Left renal pelvis (tissue), 4 donors: Measurements from ENCODE around the gene MUSTN1. TPM values are rescaled to one million over a fixed set of nuclear protein-coding genes. Genes with fewer than 3 reads are reported as not detected.

Experiments used
- DNase-seq, 4 donors: peaks; one replicate each; pipeline ENCODE4 v3.0.0-alpha.2; 2013; ENCODE audit warnings: low read depth in 4 of 4, low spot score in 3 of 4
- polyA plus RNA-seq, 4 donors: library from polyadenylated mRNA; unstranded; fragments of 120-200 nt; gene quantifications; one replicate each; pipeline ENCODE4 v1.2.1, GENCODE V29; 2013; ENCODE audit not compliant: insufficient read length in 4 of 4

The MUSTN1 gene
- polyA plus RNA-seq, 4 donors, result 0.34 to 1.7 (median 0.45) TPM; not detected in 1

DNA sequence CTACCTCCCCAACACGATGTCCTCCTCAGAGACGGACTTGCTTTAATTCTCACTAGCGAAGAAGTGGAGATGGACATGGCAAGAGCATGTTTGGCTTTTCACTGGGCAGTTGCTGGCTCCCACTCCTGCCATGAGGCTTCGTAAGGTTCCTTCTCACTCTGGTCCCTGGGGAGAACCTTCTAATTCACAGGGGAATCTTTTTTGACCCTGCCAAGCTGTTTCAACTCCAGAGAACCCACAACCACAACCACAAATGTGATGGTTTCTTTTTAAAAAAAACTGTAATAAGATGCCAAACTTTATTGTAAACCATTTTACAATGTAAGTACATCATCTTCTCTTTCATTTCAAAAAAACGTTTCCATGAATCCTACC is 1.6 kb upstream of the MUSTN1 start:
- no peak for DNase-seq

DNA sequence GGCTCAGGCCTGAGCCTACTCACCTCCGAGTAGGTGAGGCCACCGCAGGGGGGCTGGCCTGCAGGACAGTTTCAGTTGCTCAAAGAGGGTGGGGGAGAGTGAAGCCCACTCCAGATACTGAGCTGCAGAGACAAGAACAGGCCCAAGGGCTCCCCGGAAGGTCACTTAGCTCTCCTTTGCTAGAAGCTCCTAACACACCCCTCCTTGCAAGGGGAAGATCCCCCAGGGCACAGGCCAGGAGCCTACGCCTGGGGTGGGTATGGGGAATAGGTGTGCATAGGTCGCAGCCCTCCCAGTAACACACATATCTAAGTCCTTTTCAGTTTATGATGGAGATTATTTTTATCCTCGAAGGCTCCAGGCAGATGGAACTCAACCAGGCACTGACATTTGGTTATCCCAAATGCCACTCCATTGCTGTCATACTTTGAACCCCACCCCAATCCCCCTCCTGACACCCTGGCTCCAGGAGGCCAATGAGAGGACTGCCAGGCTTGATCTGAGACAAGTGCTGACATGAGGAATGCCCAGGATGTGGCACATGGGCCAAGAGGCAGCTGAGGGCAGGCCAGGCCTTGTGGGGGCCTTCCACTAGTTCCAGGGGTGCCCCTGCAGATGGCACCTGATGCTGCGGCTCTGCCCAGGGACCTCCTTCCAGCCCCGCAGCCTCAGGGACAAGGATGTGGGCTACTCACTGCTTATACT is 1.1 kb upstream of the MUSTN1 start:
- DNase-seq, result no peak

DNA sequence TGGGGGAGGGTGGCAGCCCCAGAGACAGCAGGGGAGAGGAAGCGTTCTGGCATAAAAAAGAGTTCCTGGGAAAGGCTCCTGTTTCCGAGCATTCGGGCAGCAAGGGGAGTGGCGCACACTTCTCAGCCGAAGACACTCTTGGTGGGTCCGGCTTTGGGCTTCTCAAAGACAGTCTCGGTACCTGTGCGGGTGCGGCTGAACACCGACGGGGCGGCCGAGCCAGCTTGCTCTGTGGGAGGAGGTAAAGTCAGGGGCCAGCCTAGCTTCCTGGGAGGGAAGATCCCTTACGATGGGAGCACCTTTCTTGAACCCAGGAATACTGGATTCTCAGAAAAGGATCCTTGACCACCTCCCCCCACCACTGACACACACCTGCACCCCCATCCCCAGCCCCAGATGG is 1.6 kb downstream of the MUSTN1 start:
- no peak for DNase-seq

DNA sequence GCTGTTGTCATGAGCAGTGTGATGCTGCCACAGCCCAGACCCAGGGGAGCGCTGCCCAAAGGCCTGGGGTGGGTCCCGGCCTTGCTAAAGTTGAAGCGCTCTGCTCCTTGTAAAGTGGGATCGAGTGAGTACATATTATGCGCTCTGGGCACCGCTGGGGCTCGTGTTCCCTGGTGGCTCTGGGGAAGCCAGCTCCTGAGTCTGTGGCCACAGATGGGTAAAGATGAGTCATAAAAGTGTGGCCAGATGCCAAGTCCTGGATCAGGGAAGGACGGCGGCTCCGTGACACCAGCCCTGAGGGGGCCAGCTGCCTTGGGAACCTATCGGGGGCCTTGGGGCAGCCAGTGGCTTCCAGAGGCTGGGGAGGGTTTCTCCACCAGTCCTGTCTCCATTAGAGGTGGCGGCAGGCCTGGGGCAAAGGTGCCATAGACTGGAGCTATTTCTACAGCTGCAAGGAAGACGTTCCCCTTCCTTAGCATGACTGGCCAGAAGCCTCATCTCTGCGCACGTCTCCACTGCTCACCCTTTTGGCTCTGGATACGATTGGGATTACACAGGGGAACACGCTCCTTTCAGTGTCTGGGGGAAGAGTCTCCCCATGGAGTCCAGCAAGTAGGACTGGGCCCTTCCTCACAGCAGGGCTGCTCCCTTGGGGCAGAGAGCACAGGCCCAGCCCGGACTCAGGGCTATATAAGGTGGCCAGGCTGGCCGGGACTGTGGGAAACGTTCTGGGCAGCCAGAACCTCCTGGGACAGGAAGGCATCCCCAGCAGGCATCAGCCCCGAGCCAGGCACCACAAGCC is 3.1 kb downstream of the MUSTN1 start:
- no peak for DNase-seq

DNA sequence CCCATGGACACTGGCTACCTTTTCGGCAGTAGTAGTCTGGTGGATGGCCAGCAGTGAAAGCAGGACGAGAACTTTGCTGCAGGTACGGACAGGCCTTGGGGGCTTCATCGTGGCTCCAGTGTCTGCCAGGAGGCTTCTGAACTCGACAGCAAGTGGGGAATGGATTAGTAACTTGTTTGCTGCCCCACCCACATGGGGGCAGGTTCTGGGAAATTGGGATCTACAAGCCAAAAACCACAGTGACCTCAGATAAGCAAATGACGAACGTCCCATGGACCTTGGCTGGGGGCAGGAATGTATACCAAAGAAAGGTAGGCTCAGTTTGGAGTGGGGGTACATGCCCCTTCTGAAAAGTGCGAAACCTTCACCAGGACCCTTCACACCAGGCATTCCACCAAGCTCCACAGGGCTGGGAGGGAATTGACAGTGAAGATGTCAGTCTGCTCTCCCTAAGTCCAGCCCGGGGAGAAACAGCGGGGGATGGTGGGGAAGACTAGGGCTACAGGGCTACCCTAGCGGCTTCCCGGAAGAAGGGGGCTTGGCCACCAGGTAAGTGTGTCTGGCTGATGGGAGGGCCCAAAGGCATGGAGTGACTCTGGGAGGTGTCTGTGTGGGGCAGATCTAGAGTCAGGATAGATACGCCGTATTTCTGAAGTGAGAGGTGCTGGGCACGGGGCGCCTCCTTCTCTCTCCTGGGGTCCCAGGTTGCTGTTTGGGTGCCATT is 4.1 kb downstream of the MUSTN1 start, which contains the start of gene ITIH4:
ITIH4 (minus strand) TSS at position 138 of the 724 bp plus-strand sequence; CDS start at position 108, 30 bp downstream.
- no peak for DNase-seq

DNA sequence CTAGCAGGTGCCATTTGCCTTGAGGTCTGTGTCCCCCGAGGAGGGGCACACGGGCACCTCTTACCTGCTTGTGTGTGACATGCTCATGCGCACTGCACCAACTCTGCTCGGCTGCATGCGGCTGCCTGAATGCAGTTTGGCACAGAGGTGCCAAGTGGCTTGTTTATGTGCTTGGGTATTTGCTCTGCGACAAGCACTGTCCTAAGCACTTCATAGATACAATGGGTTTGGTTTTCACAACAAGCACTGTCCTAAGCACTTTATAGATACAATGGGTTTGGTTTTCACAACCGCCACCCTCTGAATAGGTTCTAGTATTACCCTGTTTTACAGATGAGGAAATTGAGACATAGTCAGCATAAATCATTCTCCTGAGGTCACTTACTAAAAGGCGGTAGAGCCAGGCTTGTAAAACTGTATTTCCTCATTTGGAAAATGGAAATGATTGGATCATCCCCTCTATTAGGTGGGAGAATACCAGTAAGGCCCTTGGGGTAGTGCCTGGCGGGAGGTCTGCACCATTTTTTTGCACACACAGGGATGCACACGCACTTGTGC is 4.8 kb downstream of the MUSTN1 start:
- DNase-seq, result no peak

DNA sequence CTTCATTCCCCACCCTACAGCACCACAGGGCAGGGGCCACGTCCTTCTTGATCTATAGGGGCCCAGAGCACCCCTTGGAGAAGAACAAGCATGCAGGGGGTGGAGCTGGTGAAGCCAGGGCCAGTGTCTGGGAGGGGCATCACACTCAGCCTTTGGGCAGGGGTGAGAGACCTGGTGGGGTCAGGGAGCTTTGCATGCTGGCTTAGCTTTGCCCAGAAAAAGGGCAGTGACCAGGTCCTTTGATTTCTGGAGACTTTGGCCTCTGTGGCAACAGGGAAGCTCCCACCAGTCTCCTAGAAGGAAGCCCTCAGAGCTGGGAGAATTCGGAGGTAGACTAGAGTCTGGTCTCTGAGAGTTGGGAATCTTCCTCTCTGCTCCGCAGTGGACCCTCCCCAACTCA is 5.3 kb downstream of the MUSTN1 start:
- no peak for DNase-seq

DNA sequence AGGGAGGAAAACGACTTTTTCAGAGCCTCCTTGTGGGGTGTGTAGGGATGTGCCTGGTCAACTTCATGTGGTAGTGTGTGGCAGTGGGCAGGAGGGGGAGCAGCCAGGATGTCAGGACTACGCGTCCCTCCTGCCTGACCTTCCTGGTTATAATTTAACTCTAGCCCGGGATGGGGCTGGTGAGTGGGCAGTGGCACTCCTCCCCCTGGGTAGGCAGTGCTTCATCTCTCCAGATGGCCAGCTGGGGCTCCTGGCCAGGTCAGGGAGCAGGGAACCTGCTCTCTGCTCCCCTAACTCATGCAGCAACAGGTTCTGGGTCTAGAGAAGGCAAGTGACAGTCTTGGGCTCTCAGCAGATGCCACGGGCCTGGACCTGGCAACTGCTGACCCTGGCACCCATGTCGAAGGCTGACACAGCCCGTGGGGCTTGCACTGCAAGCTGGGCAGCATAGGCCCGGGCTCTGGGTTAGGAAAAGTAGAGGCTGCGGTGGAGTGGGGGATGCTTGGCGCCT is 6.9 kb downstream of the MUSTN1 start:
- DNase-seq, result no peak

DNA sequence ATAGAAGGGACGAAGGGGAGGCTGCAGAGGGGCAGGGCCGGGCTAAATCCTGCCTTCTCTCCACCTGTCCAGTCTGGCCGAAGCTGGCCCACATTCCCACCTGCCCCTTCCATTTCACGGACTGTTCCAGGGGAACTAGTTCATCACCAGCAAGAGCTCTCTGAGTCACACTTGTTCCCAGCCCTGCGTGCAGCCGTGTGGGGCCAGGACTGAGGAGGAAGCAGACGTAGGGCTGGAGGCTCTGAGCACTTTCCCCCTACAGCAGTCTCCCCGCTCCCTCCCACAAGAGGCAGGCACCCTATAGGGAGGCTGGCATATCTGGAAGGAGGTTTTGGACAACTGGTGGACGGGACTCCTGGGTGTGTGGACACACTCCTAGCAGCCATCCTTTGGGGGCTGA is 7.4 kb downstream of the MUSTN1 start:
- DNase-seq, result no peak

DNA sequence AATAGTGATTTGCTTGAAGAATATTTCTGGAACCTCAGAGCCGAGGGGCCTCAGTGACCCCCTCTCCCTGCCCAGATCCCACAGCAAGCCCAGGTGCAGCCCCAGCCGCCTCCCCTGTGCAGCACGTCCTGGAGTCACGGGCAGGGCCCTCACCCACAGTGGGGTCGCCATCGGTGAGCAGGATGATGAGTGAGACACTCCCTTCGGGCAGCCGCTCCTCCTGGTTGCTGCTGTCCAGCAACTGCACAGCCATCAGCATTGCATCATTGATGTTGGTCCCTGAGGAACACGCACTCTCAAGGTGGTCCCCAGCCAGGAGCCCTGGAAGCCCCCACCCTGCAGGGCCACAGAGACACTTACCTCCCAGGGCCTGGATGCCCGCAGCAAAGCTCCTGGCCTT is 10.8 kb downstream of the MUSTN1 start:
- DNase-seq, result no peak

DNA sequence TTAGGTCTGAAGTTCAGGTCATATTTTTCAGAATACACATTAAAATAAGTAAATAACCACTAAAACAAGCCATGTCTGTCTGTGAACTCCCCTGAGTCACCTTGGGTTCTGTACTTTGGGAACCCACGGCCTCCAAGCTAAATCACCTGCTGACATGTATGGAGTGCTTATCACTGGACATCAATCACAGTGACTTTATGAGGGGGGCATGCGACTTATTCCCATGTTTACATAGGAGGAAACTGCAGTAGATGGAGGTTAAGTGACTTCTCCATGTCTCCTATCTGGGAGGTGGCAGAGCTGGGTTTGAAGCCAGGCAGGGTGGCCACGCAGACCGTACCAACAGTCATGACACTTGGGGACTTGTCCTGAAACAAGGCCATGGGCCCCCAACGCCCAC is 12.5 kb downstream of the MUSTN1 start:
- DNase-seq, result no peak

DNA sequence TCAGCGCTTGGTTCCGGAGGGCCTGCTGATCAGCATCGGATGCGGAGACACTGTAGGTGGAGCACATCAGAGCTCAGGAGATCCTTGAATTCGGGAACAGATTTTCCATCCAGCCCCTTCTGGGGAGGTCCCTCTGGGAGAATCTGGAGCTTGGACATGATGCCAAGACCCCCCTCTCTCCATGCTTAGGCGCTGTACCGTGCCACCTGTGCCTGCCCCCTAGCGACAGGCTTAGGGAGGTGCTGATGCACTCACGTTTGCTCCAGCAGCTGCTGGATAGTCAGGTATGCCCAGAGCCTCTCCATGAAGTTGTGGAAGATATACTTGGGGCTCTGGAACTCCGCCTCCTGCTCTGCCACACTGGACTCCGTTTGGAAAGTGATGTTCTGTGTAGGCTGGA is 14.1 kb downstream of the MUSTN1 start:
- DNase-seq, result no peak

DNA sequence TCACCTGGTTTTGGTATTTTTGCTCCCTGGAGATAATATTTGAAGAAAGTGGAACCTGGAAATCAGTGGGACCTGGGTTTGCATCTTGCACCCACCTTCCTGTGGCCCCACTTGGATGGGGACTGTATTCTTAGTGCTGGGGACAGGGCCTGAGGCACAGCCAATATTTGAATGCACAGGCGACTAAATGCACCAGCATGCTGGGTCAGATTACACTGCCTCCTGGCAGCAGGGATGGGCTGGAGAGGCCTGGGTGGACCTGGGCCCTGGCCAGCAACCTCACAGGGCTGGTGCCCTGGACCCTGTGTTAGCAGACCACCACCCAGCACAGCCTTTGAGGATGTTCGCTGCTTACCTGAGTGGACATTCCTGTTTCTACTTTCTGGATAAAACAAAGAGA is 14.9 kb downstream of the MUSTN1 start:
- DNase-seq, result no peak

DNA sequence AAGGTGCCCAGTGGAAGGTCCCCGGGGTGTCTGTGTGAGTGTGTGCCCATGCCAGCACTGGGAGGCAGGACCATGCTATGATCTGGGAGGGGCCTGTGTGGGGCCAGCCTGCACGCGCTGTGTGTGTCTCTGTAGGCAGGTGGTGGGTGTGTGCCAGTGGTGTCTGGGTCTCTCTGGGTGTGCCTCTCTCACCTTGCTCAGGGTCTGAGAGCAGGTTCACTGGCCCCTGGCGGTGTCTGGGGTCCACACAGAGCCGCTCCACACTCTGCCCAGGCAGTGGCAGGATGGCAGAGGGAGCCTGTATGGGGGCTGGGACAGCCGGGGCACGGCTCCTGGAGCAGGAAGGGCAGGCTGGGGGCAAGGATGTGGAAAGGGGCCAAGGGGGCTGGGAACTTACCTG is 17.0 kb downstream of the MUSTN1 start:
- DNase-seq, result no peak

DNA sequence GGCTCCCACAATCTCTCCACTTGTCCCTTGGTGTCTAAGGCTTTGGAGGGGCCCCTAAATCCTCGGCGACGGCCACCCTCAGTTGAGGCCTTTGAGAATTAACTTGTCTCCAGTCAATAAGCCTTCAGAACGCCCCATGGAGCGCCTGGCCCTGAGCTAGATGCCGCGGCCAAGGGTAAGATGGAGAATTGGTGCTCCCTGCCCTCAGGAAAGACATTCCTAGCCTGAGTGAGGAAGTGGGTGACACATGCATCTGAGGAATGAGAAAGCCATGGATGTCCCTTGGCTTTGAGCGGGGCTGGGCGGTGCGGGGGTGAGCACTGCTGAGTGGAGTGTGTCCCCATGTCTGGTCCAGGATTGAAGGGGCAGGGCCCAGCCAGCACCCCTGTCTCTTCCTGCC is 17.6 kb downstream of the MUSTN1 start:
- DNase-seq, result no peak

DNA sequence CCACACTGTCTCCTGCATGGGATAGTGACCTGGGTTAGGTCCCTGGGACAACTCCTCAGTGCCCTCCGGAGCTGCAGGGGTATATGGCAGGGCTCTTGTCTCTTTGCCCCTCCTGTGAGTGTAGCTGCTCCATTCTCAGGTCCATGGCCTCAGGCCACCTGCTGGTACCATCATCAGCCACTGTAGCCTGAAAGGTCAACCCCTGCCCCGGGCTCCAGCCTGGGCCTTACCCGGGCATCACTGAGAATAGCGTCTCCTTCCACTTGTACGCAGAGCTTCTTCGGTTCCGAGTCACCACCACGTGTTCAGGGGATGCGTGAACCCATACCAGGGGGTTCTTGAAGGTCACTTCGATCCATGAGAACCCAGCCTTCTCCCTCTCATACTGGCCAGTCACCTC is 18.2 kb downstream of the MUSTN1 start:
- DNase-seq, result no peak

DNA sequence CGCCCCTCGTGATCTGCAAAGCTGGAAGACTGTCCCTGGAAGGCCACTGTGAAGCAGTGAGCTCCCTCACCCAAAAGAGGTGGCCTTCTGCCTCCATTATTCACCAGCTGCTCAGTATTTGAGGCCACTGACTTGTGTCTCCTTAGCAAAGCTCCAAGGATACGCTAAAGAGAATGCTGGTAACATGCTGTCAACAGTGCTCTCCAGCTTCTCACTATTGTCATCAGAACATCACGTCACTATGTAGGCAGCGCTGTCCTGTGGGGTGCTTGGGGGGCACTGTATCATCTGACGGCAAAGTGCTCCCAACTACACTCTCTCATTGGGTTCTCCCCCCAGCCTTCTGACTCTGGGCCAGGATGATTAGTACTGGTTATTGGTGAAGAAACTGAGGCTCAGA is 18.6 kb downstream of the MUSTN1 start:
- DNase-seq, result no peak

DNA sequence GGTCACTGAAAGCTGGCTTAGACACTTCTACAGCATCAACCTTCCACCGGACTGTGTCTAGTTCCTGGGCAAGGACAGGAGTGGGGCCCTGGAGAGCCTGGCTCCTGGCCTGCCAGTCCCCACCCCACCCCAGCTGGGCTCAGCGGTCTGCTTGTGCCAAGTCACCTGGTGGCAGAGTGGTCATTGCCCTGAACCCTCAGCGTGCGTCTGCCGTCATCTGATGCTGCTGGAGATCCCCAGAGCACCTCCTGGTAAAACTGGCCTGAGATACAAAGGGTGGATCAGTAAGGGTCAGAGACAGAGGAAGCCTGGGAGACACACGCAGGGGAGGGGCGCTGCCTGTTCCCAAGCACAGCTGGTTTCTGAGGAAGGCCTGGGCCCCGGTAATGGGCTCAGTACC is 21.0 kb downstream of the MUSTN1 start:
- no peak for DNase-seq

DNA sequence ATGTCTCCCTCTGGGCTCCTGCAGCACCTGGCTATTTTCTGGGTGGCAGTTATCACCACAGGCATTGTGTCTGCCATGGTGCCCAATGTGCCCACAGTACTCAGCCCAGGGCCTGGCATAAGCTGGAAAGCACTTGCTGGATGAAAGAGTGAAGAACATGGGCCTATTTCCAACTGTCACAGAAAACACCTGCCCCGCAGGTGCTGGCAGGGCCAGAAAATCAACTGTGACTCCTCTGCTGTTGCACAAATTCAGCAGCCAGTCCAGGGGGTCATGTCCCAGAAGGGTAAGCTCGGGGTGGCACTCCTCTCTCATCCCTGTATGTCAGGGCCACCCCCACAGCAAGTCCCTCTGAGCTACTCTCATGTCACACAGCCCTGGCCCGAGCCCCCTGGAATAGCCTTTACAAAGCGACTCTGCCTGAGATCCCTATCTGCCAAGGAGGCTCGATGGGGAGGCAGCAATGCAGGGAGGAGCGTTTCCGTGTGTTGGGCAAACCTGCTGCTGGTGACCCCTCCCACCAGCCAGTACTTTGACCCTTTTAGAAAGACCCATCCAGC is 23.3 kb downstream of the MUSTN1 start:
- no peak for DNase-seq

DNA sequence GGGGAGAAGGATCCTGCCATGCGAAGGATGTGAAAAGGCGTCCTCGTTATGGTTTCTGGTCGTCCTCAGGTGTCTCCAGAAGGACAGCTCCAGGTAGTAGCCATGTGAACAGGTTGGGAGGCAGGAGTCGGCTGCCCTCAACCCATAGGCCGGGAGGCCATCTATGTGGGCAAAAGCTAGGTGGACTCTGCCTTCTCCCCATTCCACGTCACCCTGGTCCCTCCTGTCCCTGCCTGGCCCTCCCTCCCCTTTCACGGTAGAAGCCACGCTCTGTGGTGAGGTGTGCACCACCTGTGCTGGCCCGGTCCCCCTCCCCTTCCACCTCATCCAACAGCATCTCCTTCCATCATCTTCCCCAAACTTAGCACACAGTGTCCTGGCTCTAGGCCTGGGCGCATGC is 23.9 kb downstream of the MUSTN1 start:
- DNase-seq, result no peak
